Lower leg skin (tissue), 3 donors: Measurements from ENCODE around the gene FMOD.

Experiments
- POLR2A ChIP-seq, 2 donors: fragments of 450-650 bp; IDR thresholded peaks; one replicate each; pipeline ENCODE4 v1.6.1; 2016 to 2017; ENCODE audit warnings: antibody characterized with exemption in 2 of 2, mild to moderate bottlenecking in 1 of 2, moderate library complexity in 1 of 2
- TF ChIP-seq, protein P1 (sequence below), 3 donors: fragments of 450-650 bp; IDR thresholded peaks; one replicate each; pipeline ENCODE4 v1.5.1; 2016; ENCODE audit warnings: antibody characterized with exemption in 3 of 3, mild to moderate bottlenecking in 3 of 3, moderate library complexity in 2 of 3

DNA sequence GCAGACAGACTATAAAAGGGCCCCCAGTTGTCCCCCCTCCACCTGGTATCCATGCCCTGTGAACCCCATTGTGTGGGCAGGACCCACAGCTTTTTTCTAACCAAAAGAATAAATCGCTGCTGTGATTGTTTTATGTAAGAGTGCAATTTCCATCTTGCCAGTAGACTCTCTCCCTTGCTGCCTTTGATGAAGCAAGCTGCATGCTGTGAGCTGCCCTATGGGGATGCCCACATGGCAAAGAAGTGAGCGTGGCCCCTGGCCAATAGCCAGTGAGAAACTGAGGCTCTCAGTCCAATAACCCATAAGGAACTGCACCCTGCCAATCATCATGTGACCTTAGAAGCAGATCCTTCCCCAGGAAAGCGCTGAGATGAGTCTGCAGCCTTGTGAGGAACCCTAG, 37.8 kb upstream of the FMOD start:
- TF ChIP-seq, protein P1, sequence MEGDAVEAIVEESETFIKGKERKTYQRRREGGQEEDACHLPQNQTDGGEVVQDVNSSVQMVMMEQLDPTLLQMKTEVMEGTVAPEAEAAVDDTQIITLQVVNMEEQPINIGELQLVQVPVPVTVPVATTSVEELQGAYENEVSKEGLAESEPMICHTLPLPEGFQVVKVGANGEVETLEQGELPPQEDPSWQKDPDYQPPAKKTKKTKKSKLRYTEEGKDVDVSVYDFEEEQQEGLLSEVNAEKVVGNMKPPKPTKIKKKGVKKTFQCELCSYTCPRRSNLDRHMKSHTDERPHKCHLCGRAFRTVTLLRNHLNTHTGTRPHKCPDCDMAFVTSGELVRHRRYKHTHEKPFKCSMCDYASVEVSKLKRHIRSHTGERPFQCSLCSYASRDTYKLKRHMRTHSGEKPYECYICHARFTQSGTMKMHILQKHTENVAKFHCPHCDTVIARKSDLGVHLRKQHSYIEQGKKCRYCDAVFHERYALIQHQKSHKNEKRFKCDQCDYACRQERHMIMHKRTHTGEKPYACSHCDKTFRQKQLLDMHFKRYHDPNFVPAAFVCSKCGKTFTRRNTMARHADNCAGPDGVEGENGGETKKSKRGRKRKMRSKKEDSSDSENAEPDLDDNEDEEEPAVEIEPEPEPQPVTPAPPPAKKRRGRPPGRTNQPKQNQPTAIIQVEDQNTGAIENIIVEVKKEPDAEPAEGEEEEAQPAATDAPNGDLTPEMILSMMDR (IDR thresholded peaks at IDR 0.05): no peak
- TF ChIP-seq POLR2A (IDR thresholded peaks at IDR 0.05): no peak
